Common myeloid progenitor, CD34-positive (primary cell): Measurements from ENCODE around the gene NRP2.

Experiments used
- CTCF ChIA-PET: fragments of 350-600 bp; sonication (Branson Sonifier 250); formaldehyde crosslinking; loops from one replicate; lab custom pipeline; 2021; ENCODE audit warnings: antibody characterized with exemption; lab: Charles Lee
- POLR2A ChIA-PET: fragments of 350-600 bp; sonication (Branson Sonifier 250); formaldehyde crosslinking; loops from one replicate; lab custom pipeline; 2021; ENCODE audit warnings: antibody characterized with exemption; lab: Charles Lee
- DNase-seq, 3 donors: peaks; one replicate each; pipeline versions ENCODE4 v3.0.0 to v3.0.0-alpha.2; 2013
- H3K27ac ChIP-seq, 2 experiments: 1 replicate in 1 of 2; 2 replicates in 1 of 2; pipeline ENCODE4 v1.7.0; 2013; ENCODE audit warnings: inconsistent platforms in 2 of 2, low read length in 2 of 2, mild to moderate bottlenecking in 2 of 2, low read depth in 1 of 2, moderate library complexity in 1 of 2; ENCODE audit not compliant: severe bottlenecking in 2 of 2, insufficient read depth in 1 of 2, poor library complexity in 1 of 2
- H3K27me3 ChIP-seq, 5 experiments: replicated peaks in 2 of 5; 1 replicate in 3 of 5; 2 replicates in 2 of 5; pipeline versions ENCODE4 v1.6.1 to v1.7.0; 2013; ENCODE audit warnings: low read length in 4 of 5, mild to moderate bottlenecking in 2 of 5, moderate library complexity in 2 of 5, inconsistent platforms in 1 of 5; ENCODE audit not compliant: insufficient read depth in 5 of 5, control insufficient read depth in 4 of 5
- H3K36me3 ChIP-seq, 4 experiments: 1 replicate in 2 of 4; 2 replicates in 2 of 4; pipeline versions ENCODE4 v1.6.1 to v1.7.0; 2013; ENCODE audit warnings: low read length in 3 of 4, control low read depth in 1 of 4, mild to moderate bottlenecking in 1 of 4; ENCODE audit not compliant: control insufficient read depth in 4 of 4, insufficient read depth in 4 of 4
- H3K4me1 ChIP-seq, 4 experiments: 1 replicate in 3 of 4; 2 replicates in 1 of 4; pipeline versions ENCODE4 v1.6.1 to v1.7.1; 2013; ENCODE audit warnings: low read length in 3 of 4, mild to moderate bottlenecking in 3 of 4, control low read depth in 1 of 4, inconsistent platforms in 1 of 4, moderate library complexity in 1 of 4; ENCODE audit not compliant: control insufficient read depth in 4 of 4, insufficient read depth in 4 of 4; ENCODE audit errors: control extremely low read depth in 1 of 4
- H3K4me3 ChIP-seq, 7 experiments: 1 replicate in 4 of 7; 2 replicates in 3 of 7; pipeline versions ENCODE4 v1.5.1 to v1.7.0; 2013; ENCODE audit warnings: mild to moderate bottlenecking in 7 of 7, low read length in 6 of 7, moderate library complexity in 6 of 7, inconsistent platforms in 2 of 7, low read depth in 2 of 7, control low read depth in 1 of 7; ENCODE audit not compliant: insufficient read depth in 4 of 7, control insufficient read depth in 1 of 7; ENCODE audit errors: extremely low read depth in 1 of 7
- H3K9me3 ChIP-seq, 5 experiments: 1 replicate in 4 of 5; 2 replicates in 1 of 5; pipeline versions ENCODE4 v1.6.1 to v1.7.1; 2013; ENCODE audit warnings: low read length in 4 of 5, mild to moderate bottlenecking in 2 of 5, inconsistent platforms in 1 of 5, low read depth in 1 of 5, moderate library complexity in 1 of 5; ENCODE audit not compliant: control insufficient read depth in 4 of 5, insufficient read depth in 2 of 5; ENCODE audit errors: control extremely low read depth in 1 of 5
- WGBS: methylation state at CpG from one replicate; pipeline ENCODE4 v1.1.5; 2013; ENCODE audit not compliant: insufficient coverage; 5-methylcytosine and 5-hydroxymethylcytosine counted together

NRP2 gene

DNA sequence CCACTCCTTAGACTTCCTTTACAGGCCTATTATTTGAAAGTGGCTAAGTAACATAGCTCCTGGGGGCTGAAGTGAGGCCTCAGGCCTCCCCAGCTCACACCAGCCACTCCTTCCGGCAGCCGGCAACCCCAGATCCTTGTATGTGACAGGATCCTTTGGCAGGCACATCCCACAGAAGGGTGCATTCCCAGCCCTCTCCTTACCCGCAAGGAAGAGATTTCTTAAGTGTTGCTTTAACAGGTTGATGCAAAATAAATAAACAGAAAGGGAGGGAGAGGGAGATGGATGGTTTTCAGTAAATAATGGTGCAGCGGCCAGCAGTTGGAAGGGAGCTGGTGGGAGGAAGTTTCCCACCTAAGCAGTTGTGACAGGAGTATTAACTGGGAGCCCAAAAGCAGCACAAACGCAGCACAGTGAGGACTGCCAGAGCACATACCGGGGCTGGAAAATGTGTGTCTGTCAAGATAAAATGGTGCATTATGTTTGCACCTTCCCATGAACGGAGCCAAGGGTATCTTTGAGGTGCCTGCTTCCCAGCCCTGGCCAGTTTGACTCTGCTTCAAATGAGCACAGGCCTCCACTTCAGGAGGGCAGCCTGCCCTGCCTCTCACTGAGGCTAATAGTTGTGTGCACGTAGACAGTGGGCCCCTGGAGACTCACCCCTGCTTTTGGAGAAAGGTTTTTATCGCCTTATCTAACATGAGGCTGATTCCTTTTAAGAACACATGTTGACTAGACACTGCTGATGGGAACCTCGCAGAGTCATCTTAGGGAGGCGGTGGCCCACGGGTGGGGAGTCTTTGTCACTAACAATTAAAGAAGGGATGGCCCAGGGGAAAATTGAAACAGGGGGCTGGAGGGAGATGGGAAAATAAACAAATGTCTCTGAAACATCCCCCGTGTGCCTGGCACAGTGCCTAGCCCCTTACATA is 32.8 kb downstream of the NRP2 start:
- 91% methylated on average over 11 of the region's 13 CpGs for WGBS
- Histone ChIP-seq H3K4me1 (peaks cover 4 to 21% (median 9%) of the 10 kb centered on the region in 4 experiments), H3K27ac (no peak overlapping the region), H3K27me3 (peaks cover 0 to 2% (median 0%) of the 10 kb centered on the region in 5 experiments), H3K9me3 (no peaks in the 10 kb centered on the region), H3K36me3 (no peaks in the 10 kb centered on the region), H3K4me3 (no peak overlapping the region)
- ChIA-PET CTCF (interaction anchor here (0.6 to 1.3 kb wide), 2 partner anchors 17 to 25 kb away, joined by 3 read pairs; no protein-coding TSS in a partner anchor), POLR2A (no interaction called here)
- DNase-seq, result no peak

DNA sequence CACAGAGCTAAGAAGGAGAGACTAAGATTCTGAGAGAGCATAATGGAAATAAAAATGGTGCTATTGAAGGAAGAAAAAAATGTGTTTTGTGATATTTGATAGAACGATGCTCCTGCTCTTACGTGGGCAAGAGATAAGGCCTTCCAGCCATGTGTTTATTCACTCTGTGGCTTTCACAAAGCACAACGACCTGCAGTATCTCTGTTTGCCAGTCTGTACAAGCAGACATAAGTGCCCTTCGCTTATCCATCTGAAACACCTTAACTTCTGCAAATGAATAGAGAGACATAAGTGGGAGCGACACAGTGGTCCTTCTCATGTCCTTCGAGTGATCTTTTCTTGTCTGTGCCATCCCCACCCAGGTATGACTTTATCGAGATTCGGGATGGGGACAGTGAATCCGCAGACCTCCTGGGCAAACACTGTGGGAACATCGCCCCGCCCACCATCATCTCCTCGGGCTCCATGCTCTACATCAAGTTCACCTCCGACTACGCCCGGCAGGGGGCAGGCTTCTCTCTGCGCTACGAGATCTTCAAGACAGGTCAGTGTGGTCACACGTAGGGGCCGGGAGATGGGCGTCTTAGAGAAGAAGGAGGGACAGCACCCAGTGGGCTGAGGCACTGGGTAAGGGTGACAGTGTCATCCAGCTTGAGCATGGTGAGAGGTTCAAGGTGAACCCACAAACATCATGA is 33.7 kb downstream of the NRP2 start:
- Histone ChIP-seq H3K36me3 (no peaks in the 10 kb centered on the region), H3K4me1 (peaks cover 4 to 21% (median 9%) of the 10 kb centered on the region in 4 experiments), H3K9me3 (no peaks in the 10 kb centered on the region), H3K27ac (no peak overlapping the region), H3K27me3 (peaks cover 0 to 2% (median 0%) of the 10 kb centered on the region in 5 experiments), H3K4me3 (no peak overlapping the region)
- POLR2A ChIA-PET, result no interaction called here
- peak; percentile 39 to 84 (median 65) for DNase-seq
- WGBS, result 90% methylated on average over 16 of the region's 20 CpGs
- CTCF ChIA-PET, result interaction anchor here (0.6 to 1.8 kb wide), 2 partner anchors 11 to 18 kb away, joined by 3 to 4 read pairs; no protein-coding TSS in a partner anchor

GRCh38 chr2:205717175-205717846 is 35.0 kb downstream of the NRP2 start:
- Histone ChIP-seq H3K36me3 (no peaks in the 10 kb centered on the region), H3K4me3 (no peak overlapping the region), H3K27ac (no peak overlapping the region), H3K27me3 (peaks cover 0 to 2% (median 0%) of the 10 kb centered on the region in 5 experiments), H3K4me1 (peaks cover 4 to 32% (median 9%) of the 10 kb centered on the region in 4 experiments), H3K9me3 (no peaks in the 10 kb centered on the region)
- DNase-seq, result no peak
- POLR2A ChIA-PET, result interaction anchor here (0.5 kb wide), 1 partner anchor 326 kb away, joined by 3 read pairs; no protein-coding TSS in a partner anchor
- CTCF ChIA-PET, result interaction anchor here (1.0 to 1.8 kb wide), 3 partner anchors 10 to 25 kb away, joined by 4 to 5 read pairs (median 4); no protein-coding TSS in a partner anchor
- 96% methylated on average over 5 of the region's 10 CpGs for WGBS

DNA sequence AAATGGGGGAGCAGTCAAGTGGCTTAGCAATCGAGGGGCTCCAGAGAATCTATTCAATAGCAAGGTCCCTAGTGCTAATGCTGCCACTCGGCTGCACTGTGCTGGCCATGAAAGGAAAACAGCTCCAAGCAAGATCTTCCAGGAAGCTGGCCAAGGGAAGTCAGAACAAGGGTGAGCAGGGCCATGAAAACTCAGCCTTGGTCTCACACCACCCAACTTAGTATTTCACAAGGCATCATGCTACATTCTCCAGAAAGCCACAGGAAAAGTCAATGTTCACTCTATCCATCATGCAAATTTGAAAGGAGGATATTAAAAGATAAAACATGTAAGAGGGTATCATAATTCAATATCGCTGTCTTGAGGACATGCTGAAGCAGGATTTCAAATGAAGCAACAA is 35.7 kb downstream of the NRP2 start:
- Histone ChIP-seq H3K27ac (no peak overlapping the region), H3K4me1 (peaks cover 1 to 30% (median 8%) of the 10 kb centered on the region in 4 experiments), H3K36me3 (no peaks in the 10 kb centered on the region), H3K9me3 (no peaks in the 10 kb centered on the region), H3K4me3 (no peak overlapping the region), H3K27me3 (peaks cover 0 to 2% (median 0%) of the 10 kb centered on the region in 5 experiments)
- WGBS, result 100% methylated on average over 3 of the region's 3 CpGs
- no peak for DNase-seq
- CTCF ChIA-PET, result interaction anchor here (1.8 kb wide), 1 partner anchor 9 kb away, joined by 4 read pairs; no protein-coding TSS in a partner anchor
- POLR2A ChIA-PET, result no interaction called here

DNA sequence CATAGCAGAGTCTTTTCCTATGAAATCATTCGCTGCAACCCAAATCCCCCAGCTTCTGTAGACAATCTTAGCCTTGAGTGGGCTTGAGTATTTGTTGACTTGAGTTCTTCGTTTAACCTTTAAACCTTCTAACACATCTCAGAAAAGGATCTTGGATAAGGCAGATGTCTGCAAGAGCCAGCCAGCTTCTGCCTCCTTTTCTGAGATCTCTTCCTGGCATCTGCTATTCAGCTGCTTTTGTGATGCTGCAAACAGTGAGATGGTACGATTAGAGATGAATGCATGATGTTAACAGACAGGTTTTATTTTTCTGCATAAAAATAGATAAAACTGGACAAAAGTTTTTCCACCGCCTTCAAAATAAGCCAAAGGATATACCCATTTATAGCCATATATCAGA is 37.5 kb downstream of the NRP2 start:
- Histone ChIP-seq H3K4me3 (no peak overlapping the region), H3K36me3 (no peaks in the 10 kb centered on the region), H3K9me3 (no peaks in the 10 kb centered on the region), H3K4me1 (peaks cover 0 to 21% (median 0%) of the 10 kb centered on the region in 4 experiments), H3K27ac (no peak overlapping the region), H3K27me3 (peaks cover 0 to 2% (median 0%) of the 10 kb centered on the region in 5 experiments)
- CTCF ChIA-PET, result interaction anchor here (0.6 to 1.4 kb wide), 4 partner anchors 11 to 501 kb away, joined by 3 read pairs; no protein-coding TSS in a partner anchor
- POLR2A ChIA-PET, result no interaction called here
- WGBS, result no CpG with 5 or more reads among the region's 4 CpGs
- DNase-seq, result no peak

GRCh38 chr2:205720451-205720902 is 38.2 kb downstream of the NRP2 start:
- no peaks in the 10 kb centered on the region for H3K9me3 ChIP-seq
- no peak overlapping the region for H3K4me3 ChIP-seq
- H3K27ac ChIP-seq, result no peak overlapping the region
- no peak for DNase-seq
- H3K36me3 ChIP-seq, result no peaks in the 10 kb centered on the region
- H3K27me3 ChIP-seq, result peaks cover 0 to 2% (median 0%) of the 10 kb centered on the region in 5 experiments
- H3K4me1 ChIP-seq, result peaks cover 0 to 16% (median 0%) of the 10 kb centered on the region in 4 experiments
- 92% methylated on average over 6 of the region's 7 CpGs for WGBS
- CTCF ChIA-PET, result interaction anchor here (0.6 to 0.7 kb wide), 2 partner anchors 9 to 190 kb away, joined by 3 read pairs; no protein-coding TSS in a partner anchor
- POLR2A ChIA-PET, result no interaction called here
